ENCODE measurements around the gene CCDC78. TPM values are rescaled to one million over a fixed set of nuclear protein-coding genes. Genes with fewer than 3 reads are reported as not detected.

CCDC78 gene
- total and polyA plus RNA-seq, 2 of the 4 experiments (the other 2 are of a cell fraction) = 0.54 to 4.6 TPM

- Histone ChIP-seq H3K9ac (ENCODE audit: low read depth, low read length) (no peak overlapping the region), H3K23ac (ENCODE audit: low read depth, low read length) (no peak overlapping the region), H2AK5ac (ENCODE audit: low read depth, low read length) (no peak overlapping the region), H2AFZ (replicated peaks; ENCODE audit: low read length, poor library complexity) (no peak overlapping the region), H2BK5ac (ENCODE audit: low read depth, low read length, poor library complexity, severe bottlenecking) (no peak overlapping the region), H4K20me1 (ENCODE audit: insufficient read depth, low read length) (peaks cover 4% of the 10 kb centered on the region; the same call in 1 of the 2 replicates), H3K56ac (ENCODE audit: extremely low read depth, insufficient read depth, low read length) (no peak overlapping the region), H3K36me3 (ENCODE audit: control insufficient read depth, insufficient read depth, low read length) (no peaks in the 10 kb centered on the region), H3K18ac (ENCODE audit: low read depth, low read length) (no peak overlapping the region), H4K91ac (ENCODE audit: insufficient read depth, low read depth, low read length) (no peak overlapping the region), H3K9me3 (ENCODE audit: control insufficient read depth, insufficient read depth, low read length) (no peaks in the 10 kb centered on the region; the same call in 1 of the 2 replicates), H3K4me1 (ENCODE audit: control insufficient read depth, insufficient read depth, low read length) (peaks cover 12% of the 10 kb centered on the region), H4K8ac (ENCODE audit: low read depth in 2 of 2, low read length in 2 of 2) (no peak overlapping the region), H3K4me3 (ENCODE audit: insufficient read depth, low read depth, low read length) (no peak overlapping the region), H3K14ac (replicated peaks; ENCODE audit: low read depth, low read length) (no peak overlapping the region), H3K27me3 (ENCODE audit: control insufficient read depth, insufficient read depth, low read length) (peaks cover 48% of the 10 kb centered on the region), H4K5ac (ENCODE audit: low read depth, low read length) (no peak overlapping the region), H2BK20ac (ENCODE audit: low read depth, low read length) (no peak overlapping the region), H3K9me1 (ENCODE audit: insufficient read depth, low read length) (peaks cover 11% of the 10 kb centered on the region), H3K4me2 (ENCODE audit: low read depth, low read length) (no peak overlapping the region), H2BK15ac (ENCODE audit: low read depth, low read length) (no peak overlapping the region), H3K27ac (ENCODE audit: insufficient read depth, low read length) (no peak overlapping the region), H3K4ac (ENCODE audit: low read depth, low read length) (no peak overlapping the region), H3K79me1 (ENCODE audit: low read depth in 1 of 2, low read length in 2 of 2) (peaks cover 9 to 12% of the 10 kb centered on the region in 2 experiments; a peak in 3 of 4 replicates), H2AK9ac (replicated peaks; ENCODE audit: low read depth, low read length, poor library complexity) (no peak overlapping the region), H2BK120ac (ENCODE audit: low read depth, low read length) (no peak overlapping the region)
- dilution Hi-C loops (cut with HindIII; ENCODE audit: low sequenced_read_pairs, unreplicated experiment) (no loop called here), intact Hi-C loops (cut with micrococcal nuclease) (no loop called here), in situ Hi-C loops (cut with MboI; ENCODE audit: low sequenced_read_pairs) (no loop called here)
- BruUV-seq (replicated peaks) = no TSS peak
- no peak for TF ChIP-seq ELK1 (IDR thresholded peaks at IDR 0.05; ENCODE audit: borderline replicate concordance, low read depth, low read length)
- TF ChIP-seq RAD21 (IDR thresholded peaks at IDR 0.05; ENCODE audit: low read length) = no peak
- TF ChIP-seq NFE2L2 (IDR thresholded peaks at IDR 0.05; ENCODE audit: low read depth, low read length) = no peak
- no peak for TF ChIP-seq RCOR1 (IDR thresholded peaks at IDR 0.05; ENCODE audit: insufficient replicate concordance, low read length)
- no peak for TF ChIP-seq CEBPB (IDR thresholded peaks at IDR 0.05; ENCODE audit: low read depth, low read length)
- no peak for TF ChIP-seq MXI1 (IDR thresholded peaks at IDR 0.05; ENCODE audit: borderline replicate concordance, low read depth, low read length)
- no peak for TF ChIP-seq RFX5 (IDR thresholded peaks at IDR 0.05; ENCODE audit: low read depth, low read length)
- no peak for TF ChIP-seq MAZ (IDR thresholded peaks at IDR 0.05; ENCODE audit: borderline replicate concordance, low read depth, low read length)
- TF ChIP-seq MAFK (IDR thresholded peaks at IDR 0.05; ENCODE audit: low read depth, low read length) = no peak
- TF ChIP-seq POLR2A (IDR thresholded peaks at IDR 0.05; ENCODE audit: low read depth, low read length) = no peak
- 2% methylated on average over 10 of the region's 37 CpGs; no CpG with 5 or more reads in 1 of the 2 experiments for WGBS, 2 experiments (ENCODE audit: extremely low coverage in 2 of 2, insufficient read length in 1 of 2)
- ATAC-seq (ENCODE audit: low read depth) (no peak), DNase-seq (no peak)
- ChIA-PET POLR2A (ENCODE audit: unreplicated experiment) (no interaction called here), CTCF (no interaction called here)
Measured at GRCh38 chr16:693766-694165, 32.5 kb downstream of the CCDC78 start.

Data from IMR-90 (cell line).